Epidermal melanocyte (primary cell): ENCODE measurements around the gene NUDT9.
"Not testable (repeated sequence)": the region's sequence is repeated elsewhere in the genome, so short reads cannot be mapped to it uniquely, and the experiment has no call there.

ENCODE experiments used
- DNase-seq: peaks from one replicate; pipeline ENCODE4 v3.0.0; 2011; ENCODE audit warnings: low spot score; ENCODE audit not compliant: insufficient read length

NUDT9 gene

DNA sequence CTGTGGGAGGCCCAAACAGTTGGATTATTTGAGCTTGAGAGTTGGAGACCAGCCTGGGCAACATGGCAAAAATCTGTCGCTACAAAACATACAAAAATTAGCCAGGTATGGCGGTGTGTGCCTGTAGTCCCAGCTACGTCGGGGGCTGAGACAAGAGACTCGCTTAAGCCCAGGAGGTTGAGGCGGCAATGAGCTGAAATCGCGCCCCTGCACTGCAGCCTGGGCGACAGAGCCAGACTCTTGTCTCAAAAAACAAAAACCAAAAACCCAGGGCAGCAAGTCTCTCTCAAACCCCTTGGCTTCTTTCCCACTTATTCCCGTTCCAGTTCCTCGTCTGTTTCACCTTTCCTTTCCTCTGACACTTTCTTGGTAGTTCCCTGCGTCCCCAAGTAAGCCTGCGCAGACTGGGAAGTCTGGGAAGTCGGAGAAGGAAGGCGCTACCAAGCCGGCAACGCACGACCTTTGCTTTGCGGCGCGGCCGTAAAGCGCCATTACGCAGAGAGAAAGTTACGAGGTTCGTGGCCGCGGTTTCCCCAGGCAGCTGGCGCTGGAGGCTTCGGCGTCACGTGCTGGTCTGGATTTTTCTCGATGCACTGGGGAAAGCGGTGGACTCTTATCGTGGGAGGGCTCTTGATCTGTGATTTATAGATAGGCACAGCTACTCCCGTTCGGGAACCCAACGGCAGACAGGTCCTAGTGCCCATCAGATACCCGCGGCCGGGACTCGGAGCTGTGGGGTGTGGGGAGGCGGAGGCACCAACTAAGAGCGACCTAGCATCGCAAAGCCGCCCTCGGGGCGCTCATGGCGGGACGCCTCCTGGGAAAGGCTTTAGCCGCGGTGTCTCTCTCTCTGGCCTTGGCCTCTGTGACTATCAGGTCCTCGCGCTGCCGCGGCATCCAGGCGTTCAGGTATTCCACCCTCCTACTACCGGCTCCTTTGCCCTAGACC, at the start of gene NUDT9:
Gene NUDT9 (plus strand): TSS at position 470 of the 949 bp plus-strand sequence. CDS start 333 bp downstream, at position 803.
- DNase-seq: peak; percentile 85

DNA sequence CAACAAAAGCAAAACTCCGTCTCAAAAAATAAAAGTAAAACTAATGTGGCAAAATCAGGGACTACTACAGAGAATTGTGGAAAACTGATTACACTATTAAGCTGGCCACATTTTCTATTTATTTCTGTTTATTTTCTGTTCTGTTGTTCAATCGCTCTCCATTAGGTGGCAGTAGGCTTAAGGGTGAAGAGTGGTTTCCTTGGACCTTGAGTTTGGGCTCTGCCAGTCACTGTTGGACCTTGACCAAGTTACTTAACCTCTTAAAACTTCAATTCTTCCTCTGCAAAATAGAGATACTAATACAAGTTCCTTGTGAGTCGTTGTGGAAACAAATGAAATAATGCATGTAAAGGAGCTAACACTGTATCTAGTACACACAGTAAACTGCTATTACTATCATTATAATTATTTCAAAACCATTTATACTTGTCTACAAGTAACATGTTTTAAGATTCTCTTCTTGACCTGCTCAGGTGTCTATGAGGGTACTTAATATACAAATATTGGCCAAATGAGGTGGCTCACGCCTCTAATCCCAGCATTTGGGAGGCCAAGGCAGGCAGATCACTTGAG, 46.6 kb upstream of the NUDT9 start:
- no peak for DNase-seq

- no peak for DNase-seq
These were observed 44.6 kb upstream of the NUDT9 start for GRCh38 chr4:87377816-87378215.

DNA sequence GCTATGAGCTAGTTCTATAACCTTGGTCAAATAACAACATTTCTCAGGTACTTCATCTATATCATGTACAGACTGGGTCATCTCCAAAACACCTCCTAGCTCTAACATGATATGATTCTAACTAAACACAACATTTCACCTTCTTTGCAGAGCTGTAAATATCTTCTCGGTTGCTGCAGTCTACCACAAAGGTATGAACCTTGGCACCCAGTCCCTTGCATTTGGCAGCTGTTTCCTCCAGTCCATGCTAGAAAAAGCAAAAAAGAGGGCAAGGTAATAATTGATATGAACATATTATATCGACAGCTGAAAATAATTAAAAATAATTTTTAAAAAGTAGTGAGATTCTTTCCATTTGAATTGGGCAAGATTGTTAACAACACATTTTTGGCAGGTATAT, 40.3 kb upstream of the NUDT9 start:
- no peak for DNase-seq

DNA sequence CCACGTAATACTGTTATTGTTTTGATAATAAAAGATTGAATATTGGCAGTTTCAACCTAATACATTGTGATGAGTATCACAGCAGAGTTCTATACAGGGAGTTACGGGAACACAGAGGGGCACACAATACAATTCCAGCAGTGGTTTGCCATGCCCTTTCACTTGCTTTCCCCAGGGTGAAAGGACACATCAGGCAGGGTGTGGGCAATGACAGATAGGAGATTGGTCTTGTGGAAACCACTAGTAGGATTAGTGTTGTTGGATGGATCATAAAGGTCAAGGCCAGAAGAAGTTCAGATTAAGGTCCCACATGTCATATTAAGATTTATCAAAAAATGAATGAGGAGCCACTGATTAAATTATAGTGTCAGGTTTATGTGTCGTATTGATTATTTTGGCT, 39.4 kb upstream of the NUDT9 start:
- DNase-seq: no peak

GRCh38 chr4:87384466-87385132, 37.8 kb upstream of the NUDT9 start:
- DNase-seq: not testable (repeated sequence)

GRCh38 chr4:87387237-87387636, 35.1 kb upstream of the NUDT9 start:
- no peak for DNase-seq

DNA sequence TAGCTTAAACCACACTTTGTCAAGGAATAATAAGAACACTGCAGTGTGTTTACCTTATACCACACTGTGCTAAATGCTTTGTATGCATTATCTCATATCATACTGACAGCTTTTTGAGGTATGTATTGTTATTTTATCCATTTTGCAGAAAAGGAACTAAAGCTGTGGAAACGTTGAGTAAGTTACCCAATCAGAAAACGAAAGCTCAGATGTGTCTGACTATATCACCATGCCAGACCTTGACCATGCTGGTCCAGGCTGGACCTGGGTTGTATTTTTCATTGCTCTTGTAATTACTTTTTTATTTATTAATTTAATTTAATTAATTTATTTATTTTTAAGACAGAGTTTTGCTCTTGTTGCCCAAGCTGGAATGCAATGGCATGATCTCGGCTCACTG, 33.5 kb upstream of the NUDT9 start:
- DNase-seq: no peak

- DNase-seq: not testable (repeated sequence)
These were observed 32.3 kb upstream of the NUDT9 start for GRCh38 chr4:87390055-87390454.

GRCh38 chr4:87390551-87390890, 31.9 kb upstream of the NUDT9 start:
- no peak for DNase-seq

DNA sequence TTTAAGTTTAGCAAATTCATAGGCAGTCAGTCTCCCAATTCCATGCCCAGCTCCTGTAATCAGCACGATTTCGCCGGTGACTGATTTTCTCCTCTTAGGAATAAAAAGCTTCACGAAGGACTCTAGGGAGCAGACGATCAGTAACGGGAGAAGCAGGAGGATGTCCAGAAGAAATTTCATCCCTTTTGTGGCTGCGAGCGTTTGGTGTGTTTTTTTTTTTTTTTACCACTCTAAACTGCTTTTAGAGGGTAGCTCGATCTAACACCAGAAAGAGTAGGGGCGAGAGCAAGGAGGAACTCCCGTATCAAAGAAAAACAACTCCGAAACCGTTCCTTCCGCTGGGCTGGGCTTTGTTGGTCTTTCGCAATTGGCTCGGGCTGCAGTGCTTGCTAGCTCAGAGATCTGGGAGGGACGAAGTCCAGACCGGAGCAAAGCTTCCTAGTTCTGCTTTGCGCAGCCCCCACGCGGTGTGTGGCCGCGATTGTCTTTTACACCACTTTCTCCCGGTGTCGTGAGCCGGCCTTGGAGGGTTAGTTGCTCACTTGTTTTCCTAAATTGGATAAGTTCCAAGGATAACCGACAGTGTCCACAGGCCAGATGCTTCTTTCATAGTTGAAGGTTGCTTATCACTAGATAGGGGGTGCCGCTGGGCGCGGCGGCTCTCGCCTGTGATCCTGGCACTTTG, 31.3 kb upstream of the NUDT9 start, which contains the start of gene HSD17B11:
Gene HSD17B11 (minus strand): TSS at position 298 of the 685 bp plus-strand sequence. CDS start 118 bp downstream, at position 180.
- peak; percentile 95 for DNase-seq

DNA sequence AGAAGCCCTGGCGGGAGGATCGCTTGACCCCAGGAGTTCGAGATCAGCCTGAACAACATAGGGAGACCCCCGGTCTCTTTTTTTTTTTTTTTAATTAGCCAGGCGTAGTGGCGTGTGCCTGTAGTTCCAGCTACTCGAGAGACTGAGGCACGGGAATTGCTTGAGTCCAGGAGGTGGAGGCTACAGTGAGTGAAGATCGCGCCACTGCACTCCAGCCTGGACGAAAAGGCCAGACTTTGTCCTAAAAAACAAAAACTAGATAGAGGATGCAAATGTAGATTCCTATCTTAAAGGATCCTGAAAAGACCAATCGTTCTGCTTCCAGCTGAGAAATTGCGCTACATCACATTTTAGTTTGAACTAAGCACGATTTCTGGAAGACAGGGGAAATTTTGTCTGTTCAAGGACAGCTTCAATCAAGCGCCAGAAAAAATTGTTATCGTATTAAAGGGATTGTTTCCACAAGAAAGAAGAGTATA, 30.8 kb upstream of the NUDT9 start:
- no peak for DNase-seq

- DNase-seq: no peak
These were observed 30.2 kb upstream of the NUDT9 start for GRCh38 chr4:87392183-87392582.

DNA sequence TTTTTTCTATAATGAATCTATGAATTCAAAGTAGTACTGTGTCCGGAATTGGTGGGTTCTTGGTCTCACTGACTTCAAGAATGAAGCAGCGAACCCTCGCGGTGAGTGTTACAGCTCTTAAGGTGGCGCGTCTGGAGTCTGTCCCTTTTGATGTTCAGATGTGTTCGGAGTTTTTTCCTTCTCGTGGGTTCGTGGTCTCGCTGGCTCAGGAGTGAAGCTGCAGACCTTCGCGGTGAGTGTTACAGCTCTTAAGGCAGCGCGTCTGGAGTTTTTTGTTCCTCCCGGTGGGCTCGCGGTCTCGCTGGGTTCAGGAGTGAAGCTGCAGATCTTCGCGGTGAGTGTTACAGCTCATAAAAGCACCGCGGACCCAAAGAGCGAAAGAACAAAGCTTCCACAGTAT, 27.3 kb upstream of the NUDT9 start:
- not testable (repeated sequence) for DNase-seq

- DNase-seq: not testable (repeated sequence)
These were observed 26.5 kb upstream of the NUDT9 start for GRCh38 chr4:87395851-87396250.

DNA sequence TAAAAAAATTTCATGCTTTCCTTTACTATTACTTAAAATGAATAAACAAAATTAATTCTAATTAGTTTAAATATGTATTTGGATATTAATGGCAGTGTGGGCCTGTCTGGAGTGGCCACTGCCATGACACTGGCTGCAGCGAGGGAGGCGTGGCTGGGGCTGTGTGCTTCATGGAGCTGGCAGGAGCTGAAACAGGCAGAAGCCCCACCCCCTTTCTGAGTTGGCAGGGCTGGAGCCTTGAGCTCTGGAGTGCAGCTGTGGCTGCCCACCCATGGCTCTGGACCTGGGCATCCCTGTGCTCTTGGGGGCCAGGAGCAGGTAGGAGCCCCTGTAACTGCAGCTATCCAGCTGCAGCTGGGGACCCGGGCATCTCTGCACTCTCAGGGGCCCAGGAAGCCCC, 23.2 kb upstream of the NUDT9 start:
- no peak for DNase-seq

GRCh38 chr4:87399954-87400353, 22.4 kb upstream of the NUDT9 start:
- no peak for DNase-seq

DNA sequence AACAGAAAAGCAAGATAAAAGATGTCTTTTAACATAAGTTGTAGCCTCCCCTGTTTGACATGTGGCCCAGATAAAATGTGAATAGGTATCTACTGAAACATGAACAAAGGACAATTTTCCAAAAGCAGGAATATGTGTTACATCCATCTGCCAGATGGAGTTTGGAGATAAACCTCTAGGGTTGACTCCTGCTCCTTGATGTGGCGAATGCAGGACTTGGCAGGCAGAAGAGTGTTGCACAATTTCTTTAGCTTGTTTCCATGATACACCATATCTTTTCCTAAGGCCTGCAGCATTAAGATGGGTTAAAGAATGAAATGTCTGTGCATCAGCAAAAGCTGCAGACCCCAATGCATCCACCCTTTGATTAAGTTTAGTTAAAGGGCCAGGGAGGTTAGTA, 18.6 kb upstream of the NUDT9 start:
- not testable (repeated sequence) for DNase-seq

GRCh38 chr4:87405211-87405820, 17.1 kb upstream of the NUDT9 start:
- no peak for DNase-seq

DNA sequence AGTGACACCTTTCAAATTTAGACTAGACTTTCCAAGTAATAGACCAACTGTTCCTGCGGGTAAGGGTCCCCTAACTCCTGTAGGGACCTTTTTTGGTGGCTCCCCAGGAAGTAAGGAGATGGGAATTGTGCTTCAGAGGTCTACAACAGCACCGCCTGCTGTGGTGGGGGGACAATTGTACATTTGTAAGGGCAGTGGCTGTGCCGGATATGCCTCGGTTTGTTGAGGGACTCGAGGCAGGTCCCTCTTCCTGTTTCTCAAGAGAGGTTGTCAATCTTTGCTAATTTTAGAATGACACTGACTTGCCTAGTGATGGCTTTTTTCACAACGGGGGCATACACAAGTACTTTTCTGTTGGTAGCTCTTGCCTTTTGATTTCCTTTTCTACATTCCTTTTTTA, 15.9 kb upstream of the NUDT9 start:
- no peak for DNase-seq

- not testable (repeated sequence) for DNase-seq
These were observed 15.5 kb upstream of the NUDT9 start for GRCh38 chr4:87406902-87407301.
